Measurements from ENCODE around the gene ACVR2A.
A peak's percentile ranks its signal among the peaks of the same experiment; 100 is the strongest.

ACVR2A gene

DNA sequence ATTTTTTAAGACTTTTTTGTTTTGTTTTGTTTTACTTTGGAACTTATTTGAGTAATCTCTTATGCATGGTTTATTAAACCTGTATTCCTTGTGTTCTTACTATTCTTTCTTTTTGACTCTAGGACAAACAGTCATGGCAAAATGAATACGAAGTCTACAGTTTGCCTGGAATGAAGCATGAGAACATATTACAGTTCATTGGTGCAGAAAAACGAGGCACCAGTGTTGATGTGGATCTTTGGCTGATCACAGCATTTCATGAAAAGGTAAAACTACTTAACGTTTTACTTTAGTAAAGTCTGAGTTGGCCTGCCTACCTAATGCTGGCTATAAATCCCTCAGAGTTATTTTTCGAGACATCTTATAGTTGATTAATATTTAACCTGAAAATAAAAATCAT, 72.3 kb downstream of the ACVR2A start:
- DNase-seq (ENCODE audit: low spot score) = no peak

DNA sequence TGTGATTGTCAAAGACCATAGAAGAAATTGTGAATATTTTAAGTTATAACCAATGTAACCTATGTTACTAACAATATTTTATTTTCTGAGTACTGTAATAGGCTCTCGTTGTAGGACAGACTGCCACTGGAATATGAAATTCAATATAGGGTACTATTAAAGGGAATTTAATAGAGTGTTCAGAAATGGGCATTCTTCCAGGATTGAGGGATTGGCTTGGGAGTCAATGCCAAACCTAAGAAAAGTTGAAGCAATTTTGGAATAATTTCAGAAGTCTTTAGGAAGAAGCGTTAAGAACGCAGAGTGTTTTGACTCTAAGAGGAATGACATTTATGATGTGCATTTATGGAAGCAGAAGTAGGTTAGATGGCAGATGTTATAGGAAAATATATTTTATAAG, 79.0 kb downstream of the ACVR2A start:
- no peak for DNase-seq (ENCODE audit: low spot score)

DNA sequence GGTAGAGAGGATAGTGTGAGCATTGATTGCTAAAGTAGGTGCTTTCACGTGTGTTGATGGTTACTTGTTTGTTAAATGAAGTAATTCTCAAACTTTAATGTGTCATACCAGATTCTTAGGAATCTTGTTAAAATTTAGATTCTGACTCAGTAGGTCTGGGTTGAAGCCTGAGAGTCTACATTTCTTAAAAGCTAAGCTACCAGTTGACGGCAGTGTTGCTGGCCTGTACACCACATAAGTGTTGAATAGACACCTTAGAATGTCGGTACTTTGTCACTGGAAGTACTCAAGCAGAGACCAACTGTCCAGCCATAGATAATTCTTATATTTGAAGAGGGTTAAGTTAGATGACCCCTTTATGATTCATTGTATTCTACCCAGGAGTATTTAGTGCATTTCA, 79.8 kb downstream of the ACVR2A start:
- DNase-seq (ENCODE audit: low spot score) = no peak

DNA sequence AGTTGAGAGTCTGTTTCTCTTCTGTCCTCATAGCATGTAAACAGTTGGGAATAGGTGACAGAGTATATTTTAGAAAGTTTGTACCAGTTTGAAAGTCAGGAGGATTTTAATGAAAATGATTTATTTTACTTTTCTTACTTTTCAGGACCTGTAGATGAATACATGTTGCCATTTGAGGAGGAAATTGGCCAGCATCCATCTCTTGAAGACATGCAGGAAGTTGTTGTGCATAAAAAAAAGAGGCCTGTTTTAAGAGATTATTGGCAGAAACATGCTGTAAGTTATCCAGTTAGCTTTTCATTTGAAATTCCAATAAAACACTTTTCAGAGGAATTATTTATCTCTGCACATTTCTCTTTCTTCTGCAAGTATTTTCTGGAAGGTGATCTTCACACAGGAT, 81.1 kb downstream of the ACVR2A start:
- no peak for DNase-seq (ENCODE audit: low spot score)

DNA sequence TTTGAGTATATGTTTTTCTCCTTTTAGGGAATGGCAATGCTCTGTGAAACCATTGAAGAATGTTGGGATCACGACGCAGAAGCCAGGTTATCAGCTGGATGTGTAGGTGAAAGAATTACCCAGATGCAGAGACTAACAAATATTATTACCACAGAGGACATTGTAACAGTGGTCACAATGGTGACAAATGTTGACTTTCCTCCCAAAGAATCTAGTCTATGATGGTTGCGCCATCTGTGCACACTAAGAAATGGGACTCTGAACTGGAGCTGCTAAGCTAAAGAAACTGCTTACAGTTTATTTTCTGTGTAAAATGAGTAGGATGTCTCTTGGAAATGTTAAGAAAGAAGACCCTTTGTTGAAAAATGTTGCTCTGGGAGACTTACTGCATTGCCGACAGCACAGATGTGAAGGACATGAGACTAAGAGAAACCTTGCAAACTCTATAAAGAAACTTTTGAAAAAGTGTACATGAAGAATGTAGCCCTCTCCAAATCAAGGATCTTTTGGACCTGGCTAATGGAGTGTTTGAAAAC, 82.3 kb downstream of the ACVR2A start:
- DNase-seq (ENCODE audit: low spot score) = no peak

DNA sequence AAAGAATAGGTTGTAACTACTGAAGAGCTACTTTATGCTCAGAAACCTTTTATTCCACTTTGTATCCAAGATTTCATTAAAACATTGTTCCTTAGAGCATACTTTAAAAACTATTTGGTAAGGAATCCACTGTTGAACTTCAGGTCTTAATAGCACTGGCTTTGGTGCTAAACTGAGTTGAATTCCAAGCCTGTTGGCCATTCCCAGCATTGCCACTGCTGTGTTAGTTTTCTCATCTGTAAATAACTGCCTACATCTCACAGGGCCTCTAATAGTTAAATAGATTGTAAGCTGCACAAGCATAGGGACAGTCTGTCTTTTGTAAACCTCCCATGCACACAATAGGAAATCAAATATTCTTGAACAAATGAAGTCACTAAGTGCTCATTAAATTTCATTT, 89.1 kb downstream of the ACVR2A start:
- DNase-seq (ENCODE audit: low spot score) = no peak

DNA sequence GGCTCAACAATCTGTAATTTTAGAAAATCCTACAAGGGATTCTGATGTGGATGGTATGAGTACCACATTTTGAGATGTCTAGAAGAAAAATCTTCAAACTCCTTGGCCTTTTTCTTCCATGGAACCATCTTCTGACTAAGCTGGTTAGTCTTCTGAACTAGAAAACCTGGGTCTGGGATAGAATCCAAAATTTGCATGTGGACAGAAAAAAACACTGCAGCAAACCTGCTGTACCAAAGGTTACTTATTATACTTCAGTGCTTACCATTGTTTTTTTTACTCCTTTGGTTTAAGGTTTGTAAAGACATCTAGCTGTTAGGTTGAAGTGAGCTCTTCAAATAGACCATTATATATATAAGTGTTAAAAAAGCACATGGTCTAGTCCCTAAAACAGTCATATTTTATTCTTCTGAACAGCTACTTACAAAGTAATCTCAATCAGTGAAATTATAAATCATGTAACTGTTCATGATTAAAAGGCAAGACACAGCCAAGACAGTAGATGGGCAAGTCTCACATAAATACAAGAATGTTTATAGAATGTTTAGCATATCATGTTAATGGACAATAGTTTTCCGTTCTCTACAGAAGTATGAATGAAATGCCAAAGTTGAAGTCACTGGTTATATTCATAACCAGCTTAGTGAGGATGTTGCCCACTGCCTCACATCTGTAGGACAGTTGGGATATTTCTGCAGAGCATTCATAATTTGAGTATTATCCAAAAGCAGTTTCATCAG, 90.2 kb downstream of the ACVR2A start:
- DNase-seq (ENCODE audit: low spot score) = no peak

DNA sequence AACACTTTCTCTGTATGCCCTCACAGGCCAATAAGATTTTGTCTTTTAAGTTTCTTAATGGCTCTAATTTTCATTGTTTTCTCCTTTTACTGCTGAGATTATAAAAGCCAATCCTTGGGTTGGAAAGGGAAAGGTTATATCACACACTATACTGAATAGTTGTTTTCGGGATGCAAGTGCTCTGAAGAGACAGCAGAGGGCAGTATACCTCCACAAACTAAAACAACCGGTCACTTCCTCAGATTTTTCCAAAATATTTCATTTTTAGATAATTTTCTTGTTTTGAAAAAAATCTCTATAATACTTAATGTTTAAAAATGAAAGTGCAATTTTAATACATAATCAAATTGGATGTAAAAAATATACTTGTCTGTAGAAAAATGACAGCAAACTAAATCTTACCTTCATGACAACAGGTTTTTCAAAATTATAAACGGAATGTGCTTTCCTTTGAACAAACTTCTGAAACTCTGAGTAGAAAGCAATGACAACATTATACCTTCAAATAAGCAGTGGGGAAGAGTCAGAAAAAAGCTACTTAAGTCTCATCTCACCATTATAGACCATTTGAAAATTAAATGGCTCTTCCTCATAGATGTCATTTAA, 93.0 kb downstream of the ACVR2A start:
- DNase-seq (ENCODE audit: low spot score) = peak; percentile 13

DNA sequence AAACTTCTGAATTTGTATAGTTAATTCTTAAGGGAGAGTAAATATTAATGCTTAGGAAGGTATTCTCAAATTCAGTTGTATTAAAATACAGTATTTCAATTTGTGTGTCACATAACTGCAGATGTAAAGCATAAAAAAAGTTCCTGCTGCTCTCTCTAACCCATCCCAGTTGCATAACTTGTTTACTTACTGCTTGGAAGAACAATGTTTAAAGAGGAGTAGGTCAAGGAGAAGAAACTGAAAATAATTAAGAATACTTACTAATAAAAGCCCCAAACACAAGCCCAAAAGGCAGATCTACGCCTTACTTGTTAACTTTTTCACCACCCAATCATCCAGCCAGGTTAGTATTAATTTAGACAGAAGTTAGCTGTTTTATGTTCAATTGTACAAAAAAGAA, 94.5 kb downstream of the ACVR2A start:
- DNase-seq (ENCODE audit: low spot score) = no peak

DNA sequence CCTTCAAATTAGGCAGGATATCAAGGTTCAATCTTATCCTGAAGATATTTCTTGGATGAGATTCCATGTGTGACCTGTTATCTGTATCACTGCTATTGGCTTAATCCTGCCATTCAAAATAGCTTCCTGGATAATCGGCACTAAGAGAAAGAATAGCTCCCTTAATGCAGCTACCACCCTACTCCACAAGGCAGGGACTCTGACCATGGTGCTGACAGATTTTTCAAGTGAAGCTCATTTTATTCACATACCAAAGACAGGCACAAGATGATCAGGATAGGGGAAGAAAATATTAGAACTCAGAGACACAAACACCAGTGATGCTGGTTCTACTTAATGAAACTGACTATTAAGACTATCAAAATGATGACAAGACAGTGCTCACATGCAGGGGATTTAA, 100.8 kb downstream of the ACVR2A start:
- DNase-seq (ENCODE audit: low spot score) = no peak

DNA sequence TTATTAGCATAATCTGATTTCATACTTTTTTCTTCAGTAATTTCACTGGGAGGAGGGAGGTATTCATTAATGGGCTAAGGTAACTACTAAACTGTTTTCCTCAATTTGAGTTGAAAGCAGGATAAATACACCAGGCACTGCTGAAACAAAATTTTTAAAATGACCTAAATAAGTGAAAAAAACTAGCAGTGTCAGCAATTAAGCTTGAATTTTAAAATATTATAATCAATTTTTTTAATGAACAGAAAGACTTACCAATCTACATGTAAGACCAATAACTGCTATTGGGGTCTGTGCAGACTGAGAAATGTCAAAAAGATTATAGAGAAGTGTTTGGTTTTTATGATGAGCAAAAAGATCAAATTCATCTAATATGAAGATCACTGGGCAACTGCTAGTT, 107.3 kb downstream of the ACVR2A start:
- DNase-seq (ENCODE audit: low spot score) = no peak

DNA sequence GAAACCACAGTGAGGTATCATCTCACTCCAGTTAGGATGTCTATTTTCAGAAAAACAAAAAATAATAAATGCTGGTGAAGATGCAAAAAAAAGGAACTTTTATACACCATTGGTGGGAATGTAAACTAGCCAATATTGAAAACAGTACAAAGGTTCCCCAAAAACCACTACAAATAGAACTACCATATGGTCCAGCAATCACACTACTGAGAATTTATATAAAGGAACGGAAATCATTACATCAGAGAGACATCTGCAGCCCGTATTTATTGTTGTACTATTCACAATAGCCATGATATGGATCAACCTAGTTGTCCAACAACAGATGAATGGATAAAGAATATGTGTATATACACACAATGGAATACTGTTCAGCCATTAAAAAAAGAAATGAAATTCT, 123.7 kb downstream of the ACVR2A start:
- DNase-seq (ENCODE audit: low spot score) = no peak

DNA sequence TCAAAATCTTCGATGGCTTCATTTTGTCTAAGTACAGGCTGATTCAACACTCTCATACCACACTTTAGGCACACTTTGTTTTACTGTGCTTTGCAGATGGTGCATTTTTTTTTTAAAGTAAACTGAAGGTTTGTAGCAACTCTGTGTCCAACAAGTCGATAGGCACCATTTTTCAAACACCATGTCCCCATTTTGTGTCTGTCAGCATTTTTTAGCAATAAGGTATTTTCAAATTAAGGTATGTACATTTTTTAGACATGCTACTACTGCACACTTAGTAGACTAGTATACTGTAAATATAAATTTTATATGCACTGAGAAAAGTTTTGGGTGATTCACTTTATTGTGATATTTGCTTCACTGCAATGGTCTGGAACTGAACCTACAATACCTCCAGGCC, 131.3 kb downstream of the ACVR2A start:
- DNase-seq (ENCODE audit: low spot score) = no peak

DNA sequence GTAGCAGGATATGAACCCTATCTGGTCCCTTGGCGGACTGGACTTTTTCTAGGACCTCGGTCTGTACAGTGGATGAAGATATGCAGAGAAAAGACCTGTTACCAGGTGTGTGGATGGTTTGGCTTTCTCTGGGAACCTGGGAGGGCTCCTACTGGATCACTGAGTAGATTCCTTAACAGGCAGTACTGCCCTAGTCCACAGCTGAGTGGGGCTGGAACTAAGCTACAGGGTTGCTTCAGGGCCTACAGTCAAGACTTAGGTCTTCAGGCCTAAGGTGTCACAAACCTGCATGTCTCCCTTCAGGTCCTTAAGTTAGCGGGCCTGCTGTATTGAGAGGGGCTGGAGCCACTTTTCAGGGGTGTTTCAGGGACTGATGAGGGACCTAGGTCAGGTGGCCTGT, 132.8 kb downstream of the ACVR2A start:
- no peak for DNase-seq (ENCODE audit: low spot score)

Small RNA genes within 50 kb of the gene (small RNA-seq; reads per million reads assigned to genes)
- gene RNU6-1275P = 0 reads per million in 2 experiments

Measured in SK-N-DZ (cell line).